ENCODE results near the gene ZNF280B. TPM values are rescaled to one million over a fixed set of nuclear protein-coding genes. Genes with fewer than 3 reads are reported as not detected.

Gene ZNF280B
- total and polyA plus RNA-seq, 2 of the 13 experiments (the other 11 are each of a cell fraction or from before 2014, with no cell fraction given), result 3.7 to 3.9 TPM

DNA sequence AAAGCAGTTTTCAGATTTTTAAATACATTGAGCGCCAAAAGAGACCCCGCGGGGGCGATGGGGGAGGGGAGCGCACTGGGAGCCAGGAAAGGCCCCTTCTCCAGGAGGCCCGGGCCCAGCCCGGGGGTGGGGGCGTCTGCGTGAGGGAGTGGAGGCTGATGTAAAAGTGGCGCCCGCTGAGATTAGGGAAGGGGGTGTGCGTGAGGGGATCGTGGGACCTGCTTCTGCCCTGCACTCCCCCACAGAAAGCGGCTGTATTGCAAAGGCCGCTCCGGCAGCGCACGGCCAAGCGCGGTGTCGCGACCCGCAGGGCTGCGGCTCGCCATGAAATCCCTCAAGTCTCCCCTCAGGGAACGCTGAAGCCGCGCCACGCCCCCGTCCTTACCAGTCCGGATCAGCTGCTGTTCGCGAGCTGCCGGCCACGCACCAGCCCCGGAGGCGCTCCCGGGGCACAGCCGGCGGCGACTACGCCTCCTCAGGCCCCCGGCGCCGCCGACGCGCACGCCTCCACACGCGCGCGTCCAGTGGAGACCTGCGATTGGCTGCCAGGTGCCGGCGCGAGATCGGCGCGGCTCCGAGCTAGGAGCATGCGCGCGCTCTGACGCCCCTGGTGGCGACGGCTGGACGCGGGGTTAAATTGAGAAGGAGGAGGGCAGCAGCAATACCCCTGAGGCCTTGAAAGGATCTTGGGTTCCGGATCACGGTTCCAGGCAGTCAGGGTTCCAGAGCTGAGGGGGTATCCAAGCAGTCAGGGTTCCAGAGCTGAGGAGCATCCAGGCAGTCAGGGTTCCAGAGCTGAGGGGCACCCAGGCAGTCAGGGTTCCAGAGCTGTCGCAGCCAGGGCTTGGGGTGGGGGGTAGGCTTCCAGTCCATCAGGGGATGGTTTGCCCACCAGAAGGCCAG lies at the start of gene ZNF280B (continued):
- TF ChIP-seq, protein P1, sequence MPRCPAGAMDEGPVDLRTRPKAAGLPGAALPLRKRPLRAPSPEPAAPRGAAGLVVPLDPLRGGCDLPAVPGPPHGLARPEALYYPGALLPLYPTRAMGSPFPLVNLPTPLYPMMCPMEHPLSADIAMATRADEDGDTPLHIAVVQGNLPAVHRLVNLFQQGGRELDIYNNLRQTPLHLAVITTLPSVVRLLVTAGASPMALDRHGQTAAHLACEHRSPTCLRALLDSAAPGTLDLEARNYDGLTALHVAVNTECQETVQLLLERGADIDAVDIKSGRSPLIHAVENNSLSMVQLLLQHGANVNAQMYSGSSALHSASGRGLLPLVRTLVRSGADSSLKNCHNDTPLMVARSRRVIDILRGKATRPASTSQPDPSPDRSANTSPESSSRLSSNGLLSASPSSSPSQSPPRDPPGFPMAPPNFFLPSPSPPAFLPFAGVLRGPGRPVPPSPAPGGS (CRISPR knock-in tag; IDR thresholded peaks at IDR 0.05), result peak; percentile 48; the same call in 1 of the 2 replicates
- TF ChIP-seq, protein P2, sequence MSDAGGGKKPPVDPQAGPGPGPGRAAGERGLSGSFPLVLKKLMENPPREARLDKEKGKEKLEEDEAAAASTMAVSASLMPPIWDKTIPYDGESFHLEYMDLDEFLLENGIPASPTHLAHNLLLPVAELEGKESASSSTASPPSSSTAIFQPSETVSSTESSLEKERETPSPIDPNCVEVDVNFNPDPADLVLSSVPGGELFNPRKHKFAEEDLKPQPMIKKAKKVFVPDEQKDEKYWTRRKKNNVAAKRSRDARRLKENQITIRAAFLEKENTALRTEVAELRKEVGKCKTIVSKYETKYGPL (CRISPR knock-in tag; IDR thresholded peaks at IDR 0.05), result no peak
- no peak for TF ChIP-seq SP140L (CRISPR knock-in tag; IDR thresholded peaks at IDR 0.05; ENCODE audit: borderline replicate concordance)
- TF ChIP-seq ASH2L (IDR thresholded peaks at IDR 0.05; ENCODE audit: insufficient read length, low read depth, low read length), result peak; percentile 73
- TF ChIP-seq NFYC (CRISPR knock-in tag; IDR thresholded peaks at IDR 0.05), result peak; percentile 79
- TF ChIP-seq MAFK (conservative IDR thresholded peaks at IDR 0.05 in 1 of 2, IDR thresholded peaks at IDR 0.05 in 1 of 2; ENCODE audit: low read length in 2 of 2), result no peak
- no peak for TF ChIP-seq ZNF12 (CRISPR knock-in tag; IDR thresholded peaks at IDR 0.05)
- TF ChIP-seq ATF3 (CRISPR knock-in tag; IDR thresholded peaks at IDR 0.05), result no peak; the same call in 1 of the 2 replicates
- no peak; the same call in none of the 2 replicates for TF ChIP-seq REPIN1 (CRISPR knock-in tag; IDR thresholded peaks at IDR 0.05; ENCODE audit: borderline replicate concordance, low read depth)
- 0 out of 2 replicates have a peak, but pooled peaks have one; percentile 20 for TF ChIP-seq YEATS4 (CRISPR knock-in tag; IDR thresholded peaks at IDR 0.05; ENCODE audit: borderline replicate concordance)
- TF ChIP-seq, protein P3, sequence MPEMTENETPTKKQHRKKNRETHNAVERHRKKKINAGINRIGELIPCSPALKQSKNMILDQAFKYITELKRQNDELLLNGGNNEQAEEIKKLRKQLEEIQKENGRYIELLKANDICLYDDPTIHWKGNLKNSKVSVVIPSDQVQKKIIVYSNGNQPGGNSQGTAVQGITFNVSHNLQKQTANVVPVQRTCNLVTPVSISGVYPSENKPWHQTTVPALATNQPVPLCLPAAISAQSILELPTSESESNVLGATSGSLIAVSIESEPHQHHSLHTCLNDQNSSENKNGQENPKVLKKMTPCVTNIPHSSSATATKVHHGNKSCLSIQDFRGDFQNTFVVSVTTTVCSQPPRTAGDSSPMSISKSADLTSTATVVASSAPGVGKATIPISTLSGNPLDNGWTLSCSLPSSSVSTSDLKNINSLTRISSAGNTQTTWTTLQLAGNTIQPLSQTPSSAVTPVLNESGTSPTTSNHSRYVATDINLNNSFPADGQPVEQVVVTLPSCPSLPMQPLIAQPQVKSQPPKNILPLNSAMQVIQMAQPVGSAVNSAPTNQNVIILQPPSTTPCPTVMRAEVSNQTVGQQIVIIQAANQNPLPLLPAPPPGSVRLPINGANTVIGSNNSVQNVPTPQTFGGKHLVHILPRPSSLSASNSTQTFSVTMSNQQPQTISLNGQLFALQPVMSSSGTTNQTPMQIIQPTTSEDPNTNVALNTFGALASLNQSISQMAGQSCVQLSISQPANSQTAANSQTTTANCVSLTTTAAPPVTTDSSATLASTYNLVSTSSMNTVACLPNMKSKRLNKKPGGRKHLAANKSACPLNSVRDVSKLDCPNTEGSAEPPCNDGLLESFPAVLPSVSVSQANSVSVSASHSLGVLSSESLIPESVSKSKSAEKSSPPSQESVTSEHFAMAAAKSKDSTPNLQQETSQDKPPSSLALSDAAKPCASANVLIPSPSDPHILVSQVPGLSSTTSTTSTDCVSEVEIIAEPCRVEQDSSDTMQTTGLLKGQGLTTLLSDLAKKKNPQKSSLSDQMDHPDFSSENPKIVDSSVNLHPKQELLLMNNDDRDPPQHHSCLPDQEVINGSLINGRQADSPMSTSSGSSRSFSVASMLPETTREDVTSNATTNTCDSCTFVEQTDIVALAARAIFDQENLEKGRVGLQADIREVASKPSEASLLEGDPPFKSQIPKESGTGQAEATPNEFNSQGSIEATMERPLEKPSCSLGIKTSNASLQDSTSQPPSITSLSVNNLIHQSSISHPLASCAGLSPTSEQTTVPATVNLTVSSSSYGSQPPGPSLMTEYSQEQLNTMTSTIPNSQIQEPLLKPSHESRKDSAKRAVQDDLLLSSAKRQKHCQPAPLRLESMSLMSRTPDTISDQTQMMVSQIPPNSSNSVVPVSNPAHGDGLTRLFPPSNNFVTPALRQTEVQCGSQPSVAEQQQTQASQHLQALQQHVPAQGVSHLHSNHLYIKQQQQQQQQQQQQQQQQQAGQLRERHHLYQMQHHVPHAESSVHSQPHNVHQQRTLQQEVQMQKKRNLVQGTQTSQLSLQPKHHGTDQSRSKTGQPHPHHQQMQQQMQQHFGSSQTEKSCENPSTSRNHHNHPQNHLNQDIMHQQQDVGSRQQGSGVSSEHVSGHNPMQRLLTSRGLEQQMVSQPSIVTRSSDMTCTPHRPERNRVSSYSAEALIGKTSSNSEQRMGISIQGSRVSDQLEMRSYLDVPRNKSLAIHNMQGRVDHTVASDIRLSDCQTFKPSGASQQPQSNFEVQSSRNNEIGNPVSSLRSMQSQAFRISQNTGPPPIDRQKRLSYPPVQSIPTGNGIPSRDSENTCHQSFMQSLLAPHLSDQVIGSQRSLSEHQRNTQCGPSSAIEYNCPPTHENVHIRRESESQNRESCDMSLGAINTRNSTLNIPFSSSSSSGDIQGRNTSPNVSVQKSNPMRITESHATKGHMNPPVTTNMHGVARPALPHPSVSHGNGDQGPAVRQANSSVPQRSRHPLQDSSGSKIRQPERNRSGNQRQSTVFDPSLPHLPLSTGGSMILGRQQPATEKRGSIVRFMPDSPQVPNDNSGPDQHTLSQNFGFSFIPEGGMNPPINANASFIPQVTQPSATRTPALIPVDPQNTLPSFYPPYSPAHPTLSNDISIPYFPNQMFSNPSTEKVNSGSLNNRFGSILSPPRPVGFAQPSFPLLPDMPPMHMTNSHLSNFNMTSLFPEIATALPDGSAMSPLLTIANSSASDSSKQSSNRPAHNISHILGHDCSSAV (CRISPR knock-in tag; IDR thresholded peaks at IDR 0.05; ENCODE audit: borderline replicate concordance), result no peak
- no peak for TF ChIP-seq MAF1 (CRISPR knock-in tag; IDR thresholded peaks at IDR 0.05; ENCODE audit: borderline replicate concordance)
- TF ChIP-seq ZEB1 (IDR thresholded peaks at IDR 0.05; ENCODE audit: insufficient replicate concordance, low read depth), result no peak
- TF ChIP-seq HDAC2 (CRISPR knock-in tag; IDR thresholded peaks at IDR 0.05), result no peak
- TF ChIP-seq MXD4 (CRISPR knock-in tag; IDR thresholded peaks at IDR 0.05), result peak; percentile 84
- TF ChIP-seq EZH2 (conservative IDR thresholded peaks at IDR 0.05; ENCODE audit: low read depth, low read length), result no peak
- TF ChIP-seq STAG1 (CRISPR knock-in tag; IDR thresholded peaks at IDR 0.05), result no peak

Data from HepG2 (cell line).